Measurements from ENCODE around the gene LGR4.

- TF ChIP-seq EP300 (IDR thresholded peaks at IDR 0.05) (no peak), CTCF (IDR thresholded peaks at IDR 0.05) (no peak), POLR2A (IDR thresholded peaks at IDR 0.05) (no peak), POLR2AphosphoS5 (IDR thresholded peaks at IDR 0.05) (no peak)
These were observed 119.8 kb downstream of the LGR4 start for GRCh38 chr11:27352781-27353180.
